Measurements from ENCODE around the gene DNAJC28.

The DNAJC28 gene

DNA sequence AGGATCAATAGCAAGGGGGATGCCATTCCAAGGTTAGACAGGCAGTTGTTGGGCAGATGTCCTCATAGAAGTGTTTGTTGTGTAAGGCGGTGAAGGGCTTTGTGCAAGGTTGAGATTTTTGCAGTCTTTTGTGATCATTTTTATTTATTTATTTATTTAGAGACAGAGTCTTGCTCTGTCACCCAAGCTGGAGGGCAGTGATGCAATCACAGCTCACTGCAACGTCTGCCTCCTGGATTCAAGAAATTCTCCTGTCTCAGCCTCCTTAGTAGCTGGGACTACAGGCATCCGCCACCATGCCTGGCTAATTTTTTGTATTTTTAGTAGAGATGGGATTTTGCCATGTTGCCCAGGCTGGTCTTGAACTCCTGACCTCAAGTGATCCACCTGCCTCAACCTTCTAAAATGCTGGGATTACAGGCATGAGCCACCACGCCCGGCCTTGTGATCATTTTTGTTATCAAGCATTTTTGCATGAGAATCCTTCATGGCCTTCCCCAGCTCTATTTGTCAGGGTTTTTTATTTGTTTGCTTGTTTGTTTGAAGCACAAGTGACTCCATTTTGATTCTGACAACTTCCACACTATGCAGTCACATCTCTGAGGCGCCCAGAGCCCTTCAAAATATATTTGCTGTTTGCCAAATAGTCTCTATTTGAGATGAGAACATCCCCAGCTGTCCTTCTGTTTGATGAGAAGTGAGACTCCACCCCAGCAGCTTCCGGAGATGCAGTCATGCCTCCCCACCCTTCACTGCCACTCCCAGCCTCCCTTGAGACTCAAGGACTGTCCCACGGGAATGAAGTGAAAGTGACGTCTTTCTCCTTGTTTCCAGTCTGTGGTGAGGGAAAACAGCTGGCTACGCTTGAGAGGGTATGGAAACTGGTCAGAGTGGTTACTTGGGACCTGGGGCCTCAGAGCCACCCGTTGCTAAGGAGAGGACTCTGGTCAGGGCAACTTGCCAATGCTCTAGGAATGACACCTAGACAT, 49.7 kb downstream of the DNAJC28 start:
- no peak for DNase-seq (ENCODE audit: insufficient read length, low spot score)
- FAIRE-seq: no peak
